Regular cardiac myocyte (primary cell): ENCODE measurements around the gene KRTAP24-1. TPM values are rescaled to one million over a fixed set of nuclear protein-coding genes. Genes with fewer than 3 reads are reported as not detected.

ENCODE experiments used
- total RNA-seq: library from RNA; depleted of rRNA; stranded (reverse); fragments of >200 nt; gene quantifications from 2 replicates; pipeline ENCODE4 v1.2.3, GENCODE V29; 2014

Gene KRTAP24-1
- not detected in 2 replicates for total RNA-seq

GRCh38 chr21:30282850-30283249, at the start of gene KRTAP24-1:
KRTAP24-1 (minus strand) TSS chr21:30282950; CDS start chr21:30282932, 18 bp downstream.

GRCh38 chr21:30320215-30320614, 37.5 kb upstream of the KRTAP24-1 start, which contains the start of gene KRTAP26-1:
KRTAP26-1 (minus strand) TSS chr21:30320315; CDS start chr21:30320035, 280 bp downstream.

GRCh38 chr21:30289215-30289614, 6.5 kb upstream of the KRTAP24-1 start, which contains the start of gene KRTAP25-1:
KRTAP25-1 (minus strand) TSS chr21:30289514; CDS start chr21:30289490, 24 bp downstream.

Other genes starting within 250 kb of the KRTAP24-1 start
- gene CLDN17, start 116.1 kb downstream of the KRTAP24-1 start, total RNA-seq, result not detected in 2 replicates
- gene CLDN8, start 66.9 kb downstream of the KRTAP24-1 start, total RNA-seq, result not detected in 2 replicates
- gene KRTAP25-1, start 6.6 kb upstream of the KRTAP24-1 start, total RNA-seq, result not detected in 2 replicates
- gene KRTAP26-1, start 37.4 kb upstream of the KRTAP24-1 start, total RNA-seq, result not detected in 2 replicates
- not detected in 2 replicates for gene KRTAP27-1, start 54.7 kb upstream of the KRTAP24-1 start, total RNA-seq
- not detected in 2 replicates for gene KRTAP23-1, start 65.7 kb upstream of the KRTAP24-1 start, total RNA-seq
- gene KRTAP13-2, start 89.3 kb upstream of the KRTAP24-1 start, total RNA-seq, result not detected in 2 replicates
- not detected in 2 replicates for gene KRTAP13-1, start 113.1 kb upstream of the KRTAP24-1 start, total RNA-seq
- not detected in 2 replicates for gene KRTAP13-3, start 143.0 kb upstream of the KRTAP24-1 start, total RNA-seq
- gene KRTAP13-4, start 147.3 kb upstream of the KRTAP24-1 start, total RNA-seq, result not detected in 2 replicates
- not detected in 2 replicates for gene KRTAP15-1, start 157.3 kb upstream of the KRTAP24-1 start, total RNA-seq
- not detected in 2 replicates for gene KRTAP19-1, start 197.4 kb upstream of the KRTAP24-1 start, total RNA-seq
- gene KRTAP19-2, start 204.5 kb upstream of the KRTAP24-1 start, total RNA-seq, result not detected in 2 replicates
- gene KRTAP19-3, start 209.1 kb upstream of the KRTAP24-1 start, total RNA-seq, result not detected in 2 replicates
- gene KRTAP19-4, start 214.2 kb upstream of the KRTAP24-1 start, total RNA-seq, result not detected in 2 replicates
- gene KRTAP19-5, start 219.2 kb upstream of the KRTAP24-1 start, total RNA-seq, result not detected in 2 replicates